GM19193 (cell line): ENCODE results near the gene SELENOK.

Experiments
- POLR2A ChIP-seq: IDR thresholded peaks from 4 replicates; pipeline ENCODE4 v1.6.1; 2011; ENCODE audit not compliant: insufficient read depth, insufficient read length; ENCODE audit errors: extremely low read depth

Gene SELENOK

GRCh38 chr3:53890726-53891475 is 758 bp downstream of the SELENOK start:
- no peak for TF ChIP-seq POLR2A

DNA sequence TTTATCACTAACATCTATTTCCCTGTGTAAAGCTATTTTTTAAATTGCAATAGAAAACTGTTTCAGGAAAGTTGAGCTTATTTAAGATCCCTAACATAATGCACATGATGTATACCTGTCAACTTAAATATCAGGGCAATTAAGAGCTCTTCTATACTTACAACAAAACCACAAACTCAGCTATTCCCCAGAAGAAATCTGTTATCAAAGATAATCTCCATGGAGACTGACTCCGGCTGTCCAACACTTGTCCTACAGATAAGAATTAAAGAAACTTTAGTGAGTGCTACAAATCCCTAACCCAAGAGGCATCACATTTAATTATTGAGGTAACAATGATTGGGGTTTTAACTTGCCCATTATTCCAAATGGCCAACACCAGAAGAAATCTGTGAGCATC is 3.4 kb downstream of the SELENOK start:
- TF ChIP-seq POLR2A: no peak

DNA sequence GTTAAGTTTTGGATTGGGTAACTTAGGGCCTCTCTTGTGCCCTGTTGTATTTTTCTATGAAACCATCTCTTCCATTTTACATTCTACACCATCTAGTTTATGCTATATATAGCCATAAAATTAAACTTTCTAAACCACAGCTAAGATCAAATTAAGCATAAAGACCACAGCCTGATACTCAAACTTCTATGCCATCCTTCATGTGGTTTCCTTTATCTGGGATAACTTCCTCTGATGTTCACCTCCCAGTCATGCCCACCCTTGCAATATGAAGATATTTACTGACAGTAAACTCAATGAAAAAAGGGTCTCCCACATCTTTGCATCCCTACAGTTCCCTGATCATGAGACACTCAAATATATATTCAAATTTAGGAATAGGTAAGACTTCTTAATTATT is 4.2 kb downstream of the SELENOK start:
- no peak for TF ChIP-seq POLR2A

DNA sequence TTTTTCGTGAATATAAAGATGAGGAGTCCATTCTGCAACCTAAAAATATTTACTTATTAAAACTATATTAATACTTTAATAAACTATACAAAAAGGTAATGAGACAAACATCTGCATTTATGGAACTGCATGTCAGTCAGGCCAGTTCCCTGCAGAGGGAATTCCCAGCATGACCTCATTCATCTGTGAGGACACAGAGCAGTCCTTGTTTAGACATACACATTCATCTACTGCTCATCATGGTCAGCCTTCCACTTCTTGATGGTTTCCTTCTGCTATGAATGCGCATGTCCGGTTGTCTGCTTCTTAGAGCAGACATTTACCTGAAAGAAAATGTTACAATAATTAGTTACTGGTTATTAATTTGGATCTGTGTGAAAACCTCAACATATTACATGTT is 6.4 kb downstream of the SELENOK start:
- no peak for TF ChIP-seq POLR2A

- TF ChIP-seq POLR2A: no peak
Observed at GRCh38 chr3:53884623-53885022, 7.0 kb downstream of the SELENOK start.

- TF ChIP-seq POLR2A: no peak
Observed at GRCh38 chr3:53883008-53883407, 8.7 kb downstream of the SELENOK start.

DNA sequence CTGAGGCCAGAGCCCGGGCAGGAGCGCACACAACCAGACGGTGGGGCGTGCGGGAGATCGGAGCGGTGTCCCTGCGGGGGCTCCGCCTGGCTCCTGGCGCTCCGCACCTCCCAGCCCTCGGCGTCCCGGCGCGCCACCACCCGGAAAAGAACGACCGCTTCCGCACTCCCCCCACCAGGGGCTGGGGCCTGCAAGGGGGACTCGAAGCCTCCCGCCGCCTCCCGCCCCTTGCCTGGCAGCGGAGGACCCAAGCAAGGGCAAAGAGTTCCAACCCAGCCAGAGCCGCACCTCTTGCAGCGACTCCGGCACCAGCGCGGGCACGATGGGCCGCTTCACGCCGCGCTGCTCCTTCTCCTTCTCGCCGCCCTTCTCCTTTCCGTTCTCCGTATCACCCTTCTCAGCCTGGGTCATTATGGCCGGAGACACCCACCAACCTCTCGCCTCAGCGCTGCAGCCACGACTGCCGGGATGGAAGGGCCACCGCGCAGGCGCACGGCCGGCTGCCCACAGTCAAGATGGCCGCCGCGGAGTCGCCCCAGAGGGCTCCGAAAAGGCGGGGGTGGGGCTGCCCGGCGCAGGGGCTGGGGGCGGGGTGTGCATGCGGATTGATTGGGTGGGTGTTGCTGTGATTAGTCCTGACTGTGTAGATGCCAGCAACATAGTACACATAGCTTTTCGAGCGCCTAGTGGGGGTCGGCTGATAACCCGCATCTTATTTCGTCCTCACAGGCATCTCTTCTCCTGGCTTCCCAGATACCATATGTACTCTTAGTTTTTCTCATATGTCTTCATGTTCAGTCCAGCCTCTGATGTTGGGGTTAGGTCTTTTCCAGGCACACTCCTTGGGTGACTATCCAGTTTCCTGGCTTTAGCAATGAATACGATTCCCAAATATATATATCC is 9.7 kb downstream of the SELENOK start, which contains the start of gene ACTR8:
Gene ACTR8 (minus strand): TSS at position 462 of the 903 bp plus-strand sequence. CDS start 51 bp downstream, at position 411.
- peak; percentile 91 for TF ChIP-seq POLR2A

GRCh38 chr3:53880396-53881345 is 11.0 kb downstream of the SELENOK start:
- no peak for TF ChIP-seq POLR2A

- TF ChIP-seq POLR2A: no peak
Observed at GRCh38 chr3:53865732-53866499, 25.7 kb downstream of the SELENOK start.

DNA sequence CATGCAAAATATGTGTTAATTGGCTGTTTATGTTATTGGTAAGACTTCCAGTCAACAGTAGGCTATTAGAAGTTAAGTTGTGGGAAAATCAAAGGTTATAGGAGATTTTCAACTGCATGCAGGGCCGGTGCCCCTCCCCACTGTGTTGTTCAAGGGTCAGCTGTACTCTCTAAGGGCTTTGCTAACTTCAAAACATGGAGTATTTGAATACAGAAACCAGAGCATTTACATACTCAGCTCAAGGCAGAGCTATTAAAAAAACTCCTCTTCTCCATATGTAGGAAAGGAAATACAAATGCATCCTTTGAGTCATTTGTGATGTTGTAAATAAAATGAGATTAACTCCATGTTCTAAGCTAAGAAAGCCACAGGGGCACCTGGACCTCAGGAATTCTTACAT is 28.5 kb downstream of the SELENOK start:
- TF ChIP-seq POLR2A: no peak

DNA sequence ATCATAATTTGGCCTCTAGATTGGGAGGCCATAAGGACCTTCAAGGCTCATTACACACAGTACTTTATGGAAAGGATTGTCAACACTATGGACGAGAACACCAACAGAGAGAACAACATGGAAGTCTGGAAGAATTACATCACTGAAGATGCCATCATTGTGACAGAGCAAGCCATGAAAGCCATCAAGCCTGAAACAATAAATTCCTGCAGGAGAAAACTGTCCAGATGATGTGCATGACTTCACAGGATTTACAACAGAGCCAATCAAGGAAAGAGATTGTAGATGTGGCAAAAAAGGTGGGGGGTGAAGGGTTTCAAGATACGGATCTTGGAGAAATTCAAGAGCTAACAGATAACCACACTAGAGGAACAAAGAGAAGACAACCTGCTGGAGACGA is 29.4 kb downstream of the SELENOK start:
- no peak for TF ChIP-seq POLR2A

DNA sequence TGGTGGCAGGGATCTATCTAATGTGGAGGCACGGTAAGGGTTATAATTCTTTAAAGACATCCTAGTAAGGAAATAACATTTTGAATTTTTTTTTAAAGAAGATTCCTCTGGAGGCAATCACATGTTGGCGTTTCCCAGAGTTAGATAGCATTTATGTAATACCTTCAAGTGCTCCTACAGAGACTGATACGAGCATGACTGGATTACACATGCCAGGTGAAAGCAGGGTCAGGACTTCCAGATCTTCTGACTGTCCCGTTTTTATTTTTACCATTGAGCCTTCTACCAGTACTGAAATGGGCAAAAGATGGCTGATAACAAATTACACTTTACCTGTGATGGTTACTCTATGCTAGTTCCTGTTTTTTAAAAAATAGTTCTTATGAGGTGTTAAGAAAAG is 31.5 kb downstream of the SELENOK start:
- TF ChIP-seq POLR2A: no peak

- TF ChIP-seq POLR2A: no peak
Observed at GRCh38 chr3:53859178-53859577, 32.5 kb downstream of the SELENOK start.
